M059J (cell line): ENCODE data around the gene F7. TPM values are rescaled to one million over a fixed set of nuclear protein-coding genes. Genes with fewer than 3 reads are reported as not detected.

Experiments used
- DNase-seq: peaks from one replicate; pipeline ENCODE4 v3.0.0-alpha.2; 2012; ENCODE audit warnings: low read depth
- total RNA-seq: library from RNA; depleted of rRNA; stranded (reverse); fragments of >200 nt; shearing (Covaris generic); gene quantifications from 2 replicates; pipeline ENCODE4 v1.2.3, GENCODE V29; 2014

The F7 gene
- total RNA-seq, 1 experiment from 2014 or later: not detected

DNA sequence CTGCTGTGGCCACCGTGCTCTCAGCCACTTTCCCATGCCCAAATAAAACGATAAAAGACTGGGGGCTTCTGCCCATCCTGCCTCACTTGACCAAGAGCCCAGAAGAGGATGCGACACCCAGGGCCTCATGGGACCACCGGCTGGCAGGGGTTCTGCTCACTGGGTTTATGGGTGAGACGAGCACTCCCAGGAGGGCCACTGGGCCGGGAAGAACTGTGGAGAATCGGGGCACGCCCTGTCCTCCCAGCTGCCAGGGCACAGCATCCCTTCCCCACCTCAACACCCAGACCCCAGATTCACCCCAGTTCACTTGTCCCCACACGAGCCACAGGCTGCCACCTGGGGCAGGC lies 12.3 kb downstream of the F7 start:
- no peak for DNase-seq

DNA sequence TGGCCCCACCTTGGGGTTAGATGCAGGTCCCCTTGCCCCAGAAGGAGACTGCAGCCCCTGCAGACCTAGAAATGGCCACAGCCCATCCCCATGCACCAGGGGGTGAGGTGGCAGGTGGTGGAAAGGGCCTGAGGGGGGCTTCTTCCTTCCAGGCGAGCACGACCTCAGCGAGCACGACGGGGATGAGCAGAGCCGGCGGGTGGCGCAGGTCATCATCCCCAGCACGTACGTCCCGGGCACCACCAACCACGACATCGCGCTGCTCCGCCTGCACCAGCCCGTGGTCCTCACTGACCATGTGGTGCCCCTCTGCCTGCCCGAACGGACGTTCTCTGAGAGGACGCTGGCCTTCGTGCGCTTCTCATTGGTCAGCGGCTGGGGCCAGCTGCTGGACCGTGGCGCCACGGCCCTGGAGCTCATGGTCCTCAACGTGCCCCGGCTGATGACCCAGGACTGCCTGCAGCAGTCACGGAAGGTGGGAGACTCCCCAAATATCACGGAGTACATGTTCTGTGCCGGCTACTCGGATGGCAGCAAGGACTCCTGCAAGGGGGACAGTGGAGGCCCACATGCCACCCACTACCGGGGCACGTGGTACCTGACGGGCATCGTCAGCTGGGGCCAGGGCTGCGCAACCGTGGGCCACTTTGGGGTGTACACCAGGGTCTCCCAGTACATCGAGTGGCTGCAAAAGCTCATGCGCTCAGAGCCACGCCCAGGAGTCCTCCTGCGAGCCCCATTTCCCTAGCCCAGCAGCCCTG lies 12.8 kb downstream of the F7 start:
- DNase-seq: no peak

DNA sequence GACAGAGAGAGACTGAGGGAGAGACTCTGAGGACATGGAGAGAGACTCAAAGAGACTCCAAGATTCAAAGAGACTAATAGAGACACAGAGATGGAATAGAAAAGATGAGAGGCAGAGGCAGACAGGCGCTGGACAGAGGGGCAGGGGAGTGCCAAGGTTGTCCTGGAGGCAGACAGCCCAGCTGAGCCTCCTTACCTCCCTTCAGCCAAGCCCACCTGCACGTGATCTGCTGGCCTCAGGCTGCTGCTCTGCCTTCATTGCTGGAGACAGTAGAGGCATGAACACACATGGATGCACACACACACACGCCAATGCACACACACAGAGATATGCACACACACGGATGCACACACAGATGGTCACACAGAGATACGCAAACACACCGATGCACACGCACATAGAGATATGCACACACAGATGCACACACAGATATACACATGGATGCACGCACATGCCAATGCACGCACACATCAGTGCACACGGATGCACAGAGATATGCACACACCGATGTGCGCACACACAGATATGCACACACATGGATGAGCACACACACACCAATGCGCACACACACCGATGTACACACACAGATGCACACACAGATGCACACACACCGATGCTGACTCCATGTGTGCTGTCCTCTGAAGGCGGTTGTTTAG lies 13.7 kb downstream of the F7 start:
- no peak for DNase-seq

DNA sequence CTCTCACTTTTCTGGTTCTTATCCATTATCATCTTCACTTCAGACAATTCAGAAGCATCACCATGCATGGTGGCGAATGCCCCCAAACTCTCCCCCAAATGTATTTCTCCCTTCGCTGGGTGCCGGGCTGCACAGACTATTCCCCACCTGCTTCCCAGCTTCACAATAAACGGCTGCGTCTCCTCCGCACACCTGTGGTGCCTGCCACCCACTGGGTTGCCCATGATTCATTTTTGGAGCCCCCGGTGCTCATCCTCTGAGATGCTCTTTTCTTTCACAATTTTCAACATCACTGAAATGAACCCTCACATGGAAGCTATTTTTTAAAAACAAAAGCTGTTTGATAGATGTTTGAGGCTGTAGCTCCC lies 14.2 kb downstream of the F7 start:
- DNase-seq: no peak

DNA sequence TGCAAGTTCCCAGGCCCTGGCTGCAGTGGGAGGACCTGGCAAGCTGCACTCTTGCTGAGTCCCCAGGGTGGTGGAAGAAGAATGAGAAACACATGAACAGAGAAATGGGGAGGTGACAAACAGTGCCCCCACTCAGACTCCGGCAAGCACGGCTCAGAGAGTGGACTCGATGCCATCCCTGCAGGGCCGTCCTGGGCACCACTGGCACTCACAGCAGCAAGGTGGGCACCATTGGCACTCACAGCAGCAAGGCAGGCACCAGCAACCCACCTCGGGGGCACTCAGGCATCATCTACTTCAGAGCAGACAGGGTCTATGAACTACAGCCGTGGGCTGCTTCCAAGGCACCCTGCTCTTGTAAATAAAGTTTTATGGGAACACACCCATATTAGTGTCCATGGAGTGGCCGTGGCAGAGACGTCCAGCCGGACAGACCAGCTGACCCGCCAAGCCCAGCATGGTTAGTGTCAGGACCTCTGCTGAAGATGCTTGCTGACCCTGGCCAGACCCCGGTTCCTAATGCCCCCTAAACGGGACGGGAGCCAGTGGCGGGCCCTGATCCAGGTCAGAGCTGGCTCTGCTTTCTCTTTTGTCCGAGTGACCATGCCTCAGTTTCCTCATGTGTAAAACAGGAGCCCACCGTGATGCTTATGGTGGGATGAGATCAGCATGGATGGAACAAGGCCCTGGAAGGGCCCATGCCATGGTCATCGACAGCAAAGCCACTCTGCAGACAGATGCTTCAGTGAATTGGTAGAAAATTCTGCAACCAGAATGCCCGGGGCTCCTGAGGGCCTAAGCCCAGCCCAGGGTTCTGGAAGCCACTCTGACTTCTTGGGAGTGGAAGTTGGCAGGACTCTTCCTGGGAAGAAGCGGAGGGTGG lies 14.9 kb downstream of the F7 start:
- no peak for DNase-seq

DNA sequence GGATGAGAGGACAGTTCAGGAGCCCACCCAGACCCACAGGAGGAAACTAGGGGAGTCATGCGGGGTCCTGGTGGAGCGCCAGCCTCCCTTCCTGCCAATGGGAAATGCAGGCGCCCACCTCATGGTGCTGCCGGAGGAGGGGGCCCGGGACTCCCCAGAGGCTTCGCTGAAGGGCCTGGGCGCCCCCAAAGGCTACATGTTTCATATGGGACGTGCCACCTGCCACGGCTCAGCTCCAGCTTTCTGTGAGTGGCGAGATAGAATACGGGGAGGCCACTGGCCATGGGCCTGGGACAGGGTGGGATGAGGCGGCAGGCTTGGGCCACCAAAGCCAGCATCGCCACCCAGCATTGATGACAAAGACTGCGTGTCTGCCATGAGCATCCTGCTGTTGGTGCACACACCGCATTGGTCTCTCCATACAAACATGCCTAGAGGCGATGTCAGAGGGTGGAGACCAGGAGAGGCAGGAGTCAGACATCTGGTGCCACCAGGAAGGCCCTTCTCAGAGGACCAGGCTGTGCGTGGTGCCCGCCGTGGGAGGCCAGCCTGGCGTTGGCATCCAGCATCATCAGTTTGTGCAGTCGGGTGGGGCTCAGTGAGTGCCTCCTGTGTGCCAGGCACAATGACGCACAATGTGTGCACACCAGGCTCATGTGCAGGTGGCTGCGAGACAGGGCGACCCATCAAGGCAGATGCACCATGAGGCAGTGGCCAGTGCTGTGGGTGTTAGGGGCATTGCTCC lies 15.8 kb downstream of the F7 start:
- DNase-seq: no peak

DNA sequence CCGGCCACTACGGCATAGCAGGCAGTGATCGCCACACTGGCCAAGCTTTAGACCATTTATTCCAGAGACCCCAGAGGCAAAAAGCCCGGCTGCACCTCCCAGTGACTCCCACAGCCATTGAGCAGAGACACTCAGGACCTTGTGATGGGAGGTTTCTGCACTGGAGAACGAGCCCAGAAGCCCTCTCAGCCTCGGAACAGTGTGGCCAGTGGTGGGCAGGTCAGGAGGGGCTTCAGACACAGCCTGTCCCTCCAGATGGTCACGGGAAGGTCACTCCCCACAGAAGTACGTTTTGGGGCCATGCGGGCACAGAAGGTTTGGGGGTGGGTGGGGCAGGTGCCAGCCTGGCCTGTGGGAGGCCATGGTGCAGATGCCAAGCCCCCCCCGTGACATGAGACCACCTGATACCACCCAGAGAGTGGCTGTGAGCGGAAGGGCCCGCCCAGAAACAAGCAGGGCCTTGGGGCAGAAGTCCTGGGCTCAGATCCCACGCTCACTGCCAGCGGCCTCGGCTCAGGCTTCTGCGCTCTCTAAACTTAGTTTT lies 16.4 kb downstream of the F7 start:
- DNase-seq: no peak

DNA sequence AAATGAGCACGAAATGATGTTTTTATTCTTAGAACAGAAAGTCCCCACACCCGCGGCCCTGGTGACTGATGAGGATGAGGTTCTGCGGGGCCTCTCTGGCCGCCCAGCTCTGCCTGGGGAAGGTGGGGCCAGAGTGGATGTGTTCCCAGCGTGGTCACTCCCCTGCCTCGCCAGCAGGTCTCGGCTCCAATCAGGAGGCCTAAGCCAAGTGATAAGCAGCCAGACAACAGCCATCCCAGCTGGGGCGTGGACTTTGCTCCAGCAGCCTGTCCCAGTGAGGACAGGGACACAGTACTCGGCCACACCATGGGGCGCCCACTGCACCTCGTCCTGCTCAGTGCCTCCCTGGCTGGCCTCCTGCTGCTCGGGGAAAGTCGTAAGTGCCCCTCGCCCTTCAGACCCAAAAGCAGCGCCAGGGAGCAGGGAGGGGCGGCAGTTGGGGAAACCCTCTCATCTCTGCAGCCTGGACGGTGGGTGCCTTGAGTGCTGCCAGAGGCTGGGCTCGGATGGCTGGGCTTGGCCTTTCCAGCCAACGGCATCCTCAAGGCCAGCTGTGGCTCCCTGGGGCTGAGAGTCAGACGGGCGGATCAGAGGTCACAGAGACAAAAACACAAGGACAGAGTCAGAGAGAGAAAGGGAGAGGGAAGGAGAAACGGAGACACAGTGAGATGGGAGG lies 17.1 kb downstream of the F7 start, which contains the start of gene F10:
Gene F10 (plus strand): TSS at position 250 of the 676 bp plus-strand sequence. CDS start 57 bp downstream, at position 307.
- no peak for DNase-seq

DNA sequence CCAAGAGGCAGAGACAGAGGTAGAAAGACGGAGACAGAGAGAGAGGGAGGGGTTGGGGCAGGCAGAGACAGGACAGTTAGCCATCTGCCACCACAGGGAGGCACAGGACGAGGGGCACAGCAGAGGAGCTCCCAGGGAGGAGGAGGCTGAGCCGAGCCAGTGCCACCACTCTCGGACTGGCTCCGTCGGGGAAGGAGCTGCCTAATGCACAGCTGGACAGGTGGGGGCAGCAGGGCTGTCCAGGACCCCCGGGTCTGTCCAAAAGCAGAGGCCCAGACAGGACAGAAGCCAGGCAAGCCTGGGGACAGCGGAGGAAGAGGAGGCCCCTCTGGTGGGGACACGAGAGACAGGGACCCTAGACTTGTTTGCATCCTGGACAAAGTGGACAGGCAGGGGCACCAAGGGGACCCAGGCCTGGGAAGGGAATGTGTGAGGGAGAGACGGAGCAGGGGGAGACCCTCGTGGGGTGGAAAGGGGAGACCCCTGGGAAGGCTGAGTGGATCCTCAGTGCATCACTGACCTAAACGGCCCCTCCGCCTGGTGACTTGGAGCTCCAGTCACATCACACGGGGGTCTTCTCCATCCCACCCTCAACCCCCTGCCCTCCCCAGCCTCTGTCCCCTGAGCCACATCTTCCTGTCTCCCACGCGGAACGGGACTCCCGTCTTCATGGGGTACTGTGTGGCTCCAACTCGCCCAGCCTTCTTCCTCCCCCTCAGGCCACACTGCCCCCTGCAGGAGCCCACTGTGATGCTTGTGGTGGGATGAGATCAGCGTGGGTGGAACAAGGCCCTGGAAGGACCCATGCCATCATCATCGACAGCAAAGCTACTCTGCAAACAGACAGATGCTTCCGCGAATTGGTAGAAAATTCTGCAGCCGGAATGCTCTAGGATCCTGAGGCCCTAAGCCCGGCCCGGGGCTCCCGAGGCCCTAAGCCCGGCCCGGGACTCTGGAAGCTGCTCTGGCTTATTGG lies 17.9 kb downstream of the F7 start:
- no peak for DNase-seq

DNA sequence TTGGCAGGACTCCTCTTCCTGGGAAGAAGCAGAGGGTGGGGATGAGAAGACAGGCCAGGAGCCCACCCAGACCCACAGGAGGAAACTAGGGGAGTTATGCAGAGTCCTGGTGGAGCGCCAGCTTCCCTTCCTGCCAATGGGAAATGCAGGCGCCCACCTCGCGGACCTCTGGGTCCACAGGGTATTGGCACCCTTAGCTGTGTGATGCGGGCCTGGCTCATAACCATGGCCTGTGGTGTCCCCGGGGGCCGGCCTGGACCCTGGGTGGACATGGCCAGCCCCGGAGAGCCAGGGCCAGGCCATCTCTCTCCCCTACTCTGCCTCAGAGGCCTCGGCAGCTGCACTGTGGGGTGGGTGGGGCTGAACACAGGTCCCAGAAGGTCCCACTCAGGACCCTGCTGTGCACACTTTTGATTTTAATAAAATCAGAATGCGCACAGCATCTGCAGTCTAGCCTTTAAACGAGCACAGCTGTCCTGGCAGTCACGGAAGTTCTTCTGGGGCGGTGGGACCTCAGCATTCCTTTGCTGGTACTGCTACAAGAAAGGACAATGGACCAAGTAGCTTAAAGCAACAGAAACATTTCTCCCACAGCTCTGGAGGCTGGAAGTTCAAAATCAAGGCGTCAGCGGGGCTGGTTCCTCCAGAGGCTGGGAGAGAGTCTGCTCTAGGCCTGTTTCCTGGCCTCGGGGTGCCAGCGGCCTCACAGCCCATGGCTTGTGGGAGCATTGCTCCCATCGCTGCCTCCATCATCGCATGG lies 18.8 kb downstream of the F7 start:
- no peak for DNase-seq

DNA sequence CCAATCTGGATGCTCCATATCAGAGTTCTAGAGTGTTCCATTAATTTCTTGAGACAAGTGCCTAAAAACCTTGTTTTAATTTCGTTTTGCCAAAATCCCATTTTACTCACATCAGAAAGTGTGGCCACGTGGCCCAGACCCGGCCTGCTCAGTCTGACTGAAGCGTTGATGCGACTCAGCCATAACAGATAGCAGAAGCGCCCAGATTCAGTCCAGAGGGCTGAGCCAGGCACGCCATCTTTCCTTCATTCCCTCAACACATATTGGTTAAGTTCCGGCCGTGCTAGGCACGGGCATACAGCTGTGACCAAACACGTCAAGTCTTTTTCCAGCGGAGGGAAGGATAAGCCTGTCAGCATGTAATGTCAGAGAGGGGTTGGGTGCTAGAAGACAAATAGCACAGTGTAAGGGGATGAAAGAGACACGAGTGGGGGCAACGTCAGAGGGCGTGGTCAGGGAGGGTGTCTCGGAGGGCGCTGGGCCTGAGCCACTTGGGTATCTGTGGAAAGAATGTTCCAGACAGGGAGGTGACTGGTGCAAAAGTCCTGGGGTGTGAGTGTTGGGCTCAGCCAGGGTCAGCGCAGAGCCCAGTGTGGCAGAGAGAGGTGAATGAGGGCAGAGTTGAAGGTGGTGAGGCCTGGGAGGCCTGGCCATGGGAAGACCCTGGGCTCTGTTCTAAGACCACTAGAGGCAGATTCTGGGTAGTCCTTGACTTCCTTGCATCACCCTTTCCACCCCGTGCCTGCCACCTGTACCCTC lies 20.1 kb downstream of the F7 start:
- DNase-seq: no peak

DNA sequence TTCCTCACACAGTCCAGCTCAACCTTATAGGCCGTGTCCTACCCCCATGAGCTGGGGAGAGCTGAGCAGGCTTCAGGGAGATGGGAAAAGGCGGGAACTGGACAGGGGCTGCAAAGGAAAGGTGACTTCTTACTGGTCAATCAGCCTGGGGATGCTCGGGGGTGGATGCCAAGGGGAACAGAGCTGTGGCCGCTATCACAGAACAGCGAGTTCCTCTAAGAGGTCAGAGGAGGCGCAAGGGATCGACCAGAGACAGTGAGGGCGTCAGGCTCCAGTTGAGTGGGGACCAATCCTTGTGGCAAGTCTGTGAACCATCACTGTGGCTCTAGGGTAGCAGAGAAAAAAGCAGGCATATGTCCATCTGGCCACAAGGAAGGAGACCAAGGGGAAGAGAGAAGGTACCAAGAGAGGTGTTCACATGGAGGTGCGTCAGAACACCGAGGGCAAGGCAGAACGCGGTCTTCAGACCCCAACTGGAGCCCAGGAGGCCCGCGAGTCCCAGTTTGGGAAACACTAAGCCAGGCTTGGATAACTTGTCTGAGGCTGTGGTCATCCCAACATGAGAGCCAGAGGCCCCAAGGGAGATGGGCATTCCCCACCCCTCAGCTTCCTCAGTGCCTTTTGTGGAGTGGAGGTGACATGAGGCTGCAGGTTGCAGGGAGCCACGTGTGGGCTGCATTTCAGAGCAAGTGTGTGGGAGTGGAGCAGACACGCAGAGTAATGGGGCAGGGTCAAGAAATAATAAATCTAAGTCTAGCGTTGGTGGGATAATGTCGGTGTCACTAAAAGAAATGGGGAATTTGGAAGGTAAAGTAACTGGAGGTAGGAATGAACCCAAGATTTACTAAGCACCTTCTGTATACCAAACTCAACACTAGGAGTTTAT lies 20.9 kb downstream of the F7 start:
- no peak for DNase-seq

DNA sequence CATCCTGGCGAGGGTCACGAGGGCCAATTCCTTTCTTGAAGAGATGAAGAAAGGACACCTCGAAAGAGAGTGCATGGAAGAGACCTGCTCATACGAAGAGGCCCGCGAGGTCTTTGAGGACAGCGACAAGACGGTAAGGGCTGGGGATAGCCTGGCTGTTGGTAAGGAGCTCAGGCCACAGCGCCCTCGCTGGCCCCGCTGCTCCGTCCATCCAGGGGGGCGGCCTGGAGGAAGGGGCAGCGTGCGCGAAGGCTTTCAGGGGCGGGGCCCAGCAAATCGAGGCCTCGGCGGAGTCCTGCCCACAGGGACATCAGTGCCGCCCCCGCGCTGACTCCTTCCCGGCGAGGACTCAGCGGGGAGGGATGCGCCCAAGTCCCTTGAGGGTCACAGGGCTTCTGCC lies 23.9 kb downstream of the F7 start:
- DNase-seq: no peak

DNA sequence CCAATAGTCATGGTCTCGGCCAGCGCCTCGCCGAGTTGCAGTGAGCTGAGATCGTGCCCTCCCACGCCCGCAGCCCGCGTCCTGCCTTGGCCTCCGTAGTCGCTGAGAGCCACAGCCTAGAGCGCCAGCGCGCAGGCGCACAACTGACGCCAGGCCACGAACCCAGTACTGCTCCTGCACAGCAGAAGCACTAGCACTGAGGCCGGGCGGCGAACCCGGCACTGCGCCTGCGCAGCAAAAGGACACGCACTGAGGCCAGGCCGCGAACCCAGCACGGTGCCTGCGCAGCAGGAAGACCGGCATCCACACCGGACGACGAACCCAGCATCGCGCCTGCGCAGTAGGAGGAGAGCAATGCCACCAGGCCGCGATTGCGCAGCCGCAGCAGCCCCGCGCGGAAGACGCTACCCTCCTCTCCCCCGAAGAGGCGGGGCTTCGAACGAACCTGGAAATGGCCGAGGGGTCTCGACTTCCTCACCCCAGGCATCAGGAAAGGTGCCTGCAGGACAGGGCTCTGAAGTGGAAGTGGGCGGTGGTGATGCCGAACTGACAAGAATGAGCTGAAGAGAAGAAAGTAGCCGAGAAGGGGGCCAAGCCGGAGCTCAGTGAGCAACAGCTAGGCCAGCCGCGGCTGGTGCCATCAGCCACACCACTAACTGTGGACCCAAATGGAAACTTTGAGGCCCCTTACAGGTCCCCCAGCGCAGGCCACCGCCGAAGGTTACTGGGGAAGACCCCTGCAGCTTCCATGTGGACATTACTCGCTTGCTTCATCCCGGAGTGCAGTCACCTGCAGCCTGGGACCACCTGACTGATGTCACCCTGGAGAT lies 24.5 kb downstream of the F7 start:
- no peak for DNase-seq

DNA sequence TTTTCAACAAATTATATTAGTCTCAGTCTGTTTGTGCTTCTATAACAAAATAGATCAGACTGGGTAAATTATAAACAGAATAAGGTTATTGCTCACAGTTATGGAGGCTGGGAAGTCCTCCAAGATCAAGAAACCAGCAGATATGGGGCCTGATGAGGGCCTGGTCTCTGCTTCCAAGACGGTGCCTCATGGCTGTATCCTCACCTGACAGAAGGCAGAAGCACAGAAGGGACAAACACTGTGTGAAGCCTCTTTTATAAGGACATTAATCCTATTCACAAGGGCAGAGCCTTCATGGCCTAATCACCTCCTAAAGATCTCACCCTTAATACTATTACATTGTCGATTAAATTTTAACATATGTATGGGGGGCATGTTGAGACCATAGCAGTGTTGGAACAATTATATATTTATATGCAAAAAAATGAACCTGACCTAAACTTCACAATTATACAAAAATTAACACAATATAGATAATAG lies 29.7 kb downstream of the F7 start:
- DNase-seq: no peak

DNA sequence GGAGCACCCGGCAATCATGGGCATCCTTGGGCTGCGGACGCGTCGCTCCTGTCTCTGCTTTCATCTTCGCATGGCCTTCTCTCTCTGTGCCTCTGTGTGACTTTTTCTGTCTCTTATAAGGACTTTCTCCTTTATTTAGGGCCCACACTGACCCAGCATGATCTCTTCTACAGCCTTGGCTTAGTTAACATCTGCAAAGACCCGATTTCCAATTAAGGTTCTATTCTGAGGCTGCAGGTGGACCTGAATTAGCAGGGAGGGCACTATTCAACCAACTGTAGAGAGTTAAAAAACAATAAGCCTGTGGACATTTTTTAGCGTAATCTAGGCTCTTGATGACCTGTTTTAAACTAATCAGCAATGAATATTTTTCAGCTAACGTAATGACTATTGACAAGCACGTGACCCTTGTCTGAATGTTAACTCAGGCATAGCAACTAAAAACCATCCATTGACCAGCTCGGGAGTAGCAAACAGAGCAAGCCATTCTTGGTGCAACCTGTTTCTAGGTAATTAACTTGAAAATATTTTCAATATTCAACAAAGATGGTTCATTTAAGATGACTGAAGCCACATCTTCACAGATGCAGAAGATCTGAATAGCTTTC lies 32.2 kb downstream of the F7 start:
- peak; percentile 9 for DNase-seq
